Nephron progenitor cell (in vitro differentiated cells): Measurements from ENCODE around the gene ARHGAP26.

Experiments
- DNase-seq: peaks from one replicate; pipeline ENCODE4 v3.0.0; 2021
- H3K27ac Mint-ChIP-seq: 2 replicates; pipeline ENCODE4 v1.8.0; 2021; ENCODE audit warnings: mild to moderate bottlenecking, moderate library complexity, mixed read lengths
- H3K27me3 Mint-ChIP-seq: 2 replicates; pipeline ENCODE4 v1.8.0; 2021; ENCODE audit warnings: mild to moderate bottlenecking, low read depth, mixed read lengths; ENCODE audit not compliant: poor library complexity
- H3K36me3 Mint-ChIP-seq: 2 replicates; pipeline ENCODE4 v1.8.0; 2021; ENCODE audit warnings: low read depth, mixed read lengths
- H3K4me1 Mint-ChIP-seq: 2 replicates; pipeline ENCODE4 v1.8.0; 2021; ENCODE audit warnings: mixed read lengths
- H3K4me3 Mint-ChIP-seq: 2 replicates; pipeline ENCODE4 v1.8.0; 2021; ENCODE audit warnings: mild to moderate bottlenecking, moderate library complexity, mixed read lengths
- H3K9me3 Mint-ChIP-seq: 2 replicates; pipeline ENCODE4 v1.8.0; 2021; ENCODE audit warnings: mild to moderate bottlenecking, moderate library complexity, mixed read lengths
- TF ChIP-seq, protein P1 (sequence below): fragments of 200-600 bp; sonication (generic); IDR thresholded peaks from 2 replicates; pipeline ENCODE4 v1.5.0; 2021; ENCODE audit warnings: antibody characterized with exemption

Gene ARHGAP26

DNA sequence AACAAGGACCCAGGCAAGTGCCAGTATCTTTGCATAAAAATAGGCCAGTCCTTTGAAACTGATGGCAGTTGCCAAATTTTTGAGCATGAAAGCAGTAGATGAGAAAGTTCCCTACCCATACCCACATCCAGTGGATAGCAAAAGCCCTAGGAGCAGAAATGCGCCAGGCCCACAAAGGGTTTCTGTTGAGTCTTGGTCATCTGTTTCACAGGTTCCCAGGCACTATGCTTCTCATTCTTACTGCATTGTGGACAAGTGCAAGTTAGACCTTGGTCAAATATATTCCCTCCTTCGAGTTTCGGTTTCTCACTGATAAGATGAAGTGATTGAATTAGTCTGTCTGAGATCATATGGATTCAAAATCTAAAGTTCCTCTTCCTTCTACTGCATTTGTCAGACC, 481.0 kb downstream of the ARHGAP26 start:
- Mint-ChIP-seq H3K36me3 (no peaks in the 10 kb centered on the region), H3K4me3 (no peak overlapping the region), H3K4me1 (peaks cover 4% of the 10 kb centered on the region), H3K27ac (no peak overlapping the region), H3K9me3 (no peaks in the 10 kb centered on the region), H3K27me3 (peaks cover 9% of the 10 kb centered on the region)
- DNase-seq = no peak
- TF ChIP-seq, protein P1, sequence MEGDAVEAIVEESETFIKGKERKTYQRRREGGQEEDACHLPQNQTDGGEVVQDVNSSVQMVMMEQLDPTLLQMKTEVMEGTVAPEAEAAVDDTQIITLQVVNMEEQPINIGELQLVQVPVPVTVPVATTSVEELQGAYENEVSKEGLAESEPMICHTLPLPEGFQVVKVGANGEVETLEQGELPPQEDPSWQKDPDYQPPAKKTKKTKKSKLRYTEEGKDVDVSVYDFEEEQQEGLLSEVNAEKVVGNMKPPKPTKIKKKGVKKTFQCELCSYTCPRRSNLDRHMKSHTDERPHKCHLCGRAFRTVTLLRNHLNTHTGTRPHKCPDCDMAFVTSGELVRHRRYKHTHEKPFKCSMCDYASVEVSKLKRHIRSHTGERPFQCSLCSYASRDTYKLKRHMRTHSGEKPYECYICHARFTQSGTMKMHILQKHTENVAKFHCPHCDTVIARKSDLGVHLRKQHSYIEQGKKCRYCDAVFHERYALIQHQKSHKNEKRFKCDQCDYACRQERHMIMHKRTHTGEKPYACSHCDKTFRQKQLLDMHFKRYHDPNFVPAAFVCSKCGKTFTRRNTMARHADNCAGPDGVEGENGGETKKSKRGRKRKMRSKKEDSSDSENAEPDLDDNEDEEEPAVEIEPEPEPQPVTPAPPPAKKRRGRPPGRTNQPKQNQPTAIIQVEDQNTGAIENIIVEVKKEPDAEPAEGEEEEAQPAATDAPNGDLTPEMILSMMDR = no peak

DNA sequence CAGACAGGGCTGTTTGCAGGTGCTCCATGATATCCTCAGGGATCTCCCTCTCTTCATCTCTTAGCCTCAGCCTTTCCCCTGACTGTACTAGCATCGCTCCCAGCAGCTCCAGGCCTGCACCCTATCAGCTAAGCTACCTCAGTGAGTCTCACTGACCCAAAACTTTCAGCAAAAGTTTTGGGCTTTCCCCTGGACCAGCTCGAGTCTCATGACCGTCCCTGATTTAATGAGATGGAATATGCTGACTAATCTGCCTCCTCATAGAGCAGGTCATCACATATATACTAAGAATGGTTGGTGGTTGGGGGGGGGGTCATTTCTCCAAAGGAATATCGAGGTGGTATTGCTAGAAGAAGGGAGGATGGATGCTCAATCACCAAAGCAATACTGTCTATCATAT, 481.8 kb downstream of the ARHGAP26 start:
- Mint-ChIP-seq H3K36me3 (no peaks in the 10 kb centered on the region), H3K9me3 (no peaks in the 10 kb centered on the region), H3K27me3 (peaks cover 9% of the 10 kb centered on the region), H3K4me3 (no peak overlapping the region), H3K27ac (peak overlapping the region; percentile 83), H3K4me1 (no peaks in the 10 kb centered on the region)
- TF ChIP-seq, protein P1 = no peak
- no peak for DNase-seq

DNA sequence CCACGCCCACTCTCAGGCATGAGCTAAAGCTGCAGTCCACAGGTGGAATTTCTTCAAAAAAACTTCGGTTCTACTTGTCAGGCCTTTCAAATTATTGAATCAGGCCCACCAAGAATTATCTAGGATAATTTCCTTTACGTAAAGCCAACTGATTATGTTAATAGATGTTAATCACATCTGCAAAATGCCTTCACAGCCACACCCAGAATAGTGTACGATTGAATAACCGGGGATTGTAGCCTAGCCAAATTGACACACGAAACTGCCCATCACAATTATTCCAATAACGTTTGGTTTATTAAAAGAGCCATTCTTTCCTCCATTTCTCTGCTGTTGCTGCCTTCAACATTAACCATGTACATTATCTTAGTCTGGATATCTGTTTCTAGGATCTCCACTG, 484.6 kb downstream of the ARHGAP26 start:
- Mint-ChIP-seq H3K4me3 (no peak overlapping the region), H3K4me1 (no peaks in the 10 kb centered on the region), H3K27me3 (peaks cover 15% of the 10 kb centered on the region), H3K27ac (no peak overlapping the region), H3K36me3 (no peaks in the 10 kb centered on the region), H3K9me3 (no peaks in the 10 kb centered on the region)
- TF ChIP-seq, protein P1 = no peak
- no peak for DNase-seq

DNA sequence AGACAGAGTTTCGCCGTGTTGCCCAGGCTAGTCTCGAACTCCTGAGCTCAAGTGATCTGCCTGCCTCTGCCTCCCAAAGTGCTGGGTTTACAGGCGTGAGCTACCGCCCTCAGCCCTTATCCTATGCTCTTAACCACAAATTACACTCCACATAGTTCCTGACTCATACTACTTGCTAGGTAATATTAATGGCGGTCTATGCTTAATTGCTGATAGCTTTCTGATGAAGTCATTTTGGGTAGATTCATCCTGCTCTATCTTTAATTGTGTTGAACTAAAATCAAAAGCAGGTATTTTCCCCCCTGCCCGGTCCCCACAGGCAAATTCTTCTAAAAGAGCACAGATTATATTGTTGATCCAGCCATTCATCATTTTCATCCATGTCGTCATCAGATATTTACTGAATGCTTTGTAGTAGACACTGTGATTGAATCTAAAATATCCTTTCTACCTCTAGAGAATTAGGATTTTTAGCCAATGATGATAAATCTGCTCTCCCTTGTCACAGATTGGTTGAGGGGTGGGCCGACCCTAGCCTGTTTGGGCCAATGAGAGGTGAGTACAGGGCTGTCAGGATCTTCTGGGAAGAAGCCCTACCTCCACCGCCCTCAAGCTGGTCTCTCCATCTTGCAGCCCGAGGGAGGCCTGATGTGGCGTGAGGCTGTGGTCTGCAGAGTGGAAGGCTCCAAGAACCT, 488.5 kb downstream of the ARHGAP26 start:
- no peak overlapping the region for H3K27ac Mint-ChIP-seq
- no peaks in the 10 kb centered on the region for H3K4me1 Mint-ChIP-seq
- no peak for DNase-seq
- H3K4me3 Mint-ChIP-seq = no peak overlapping the region
- no peaks in the 10 kb centered on the region for H3K9me3 Mint-ChIP-seq
- TF ChIP-seq, protein P1 = no peak
- H3K27me3 Mint-ChIP-seq = peaks cover 6% of the 10 kb centered on the region
- no peaks in the 10 kb centered on the region for H3K36me3 Mint-ChIP-seq

DNA sequence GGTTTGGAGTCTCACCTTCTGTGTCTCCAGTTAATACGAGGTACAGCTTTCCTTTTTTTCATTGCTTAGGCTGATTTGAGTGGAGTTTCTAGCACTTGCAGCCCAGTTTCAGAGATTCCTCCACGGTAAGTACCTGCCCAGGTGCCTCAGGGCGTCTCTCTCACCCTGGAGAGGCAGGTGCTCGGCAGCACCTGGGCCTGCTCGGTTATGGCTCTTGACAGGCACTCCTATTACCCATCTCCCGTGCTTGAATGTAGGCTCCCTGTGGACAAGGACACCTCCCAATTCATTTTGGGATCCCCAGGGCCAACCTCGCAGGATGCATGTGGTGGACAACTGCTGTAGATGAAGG, 489.1 kb downstream of the ARHGAP26 start:
- no peak overlapping the region for H3K27ac Mint-ChIP-seq
- TF ChIP-seq, protein P1 = no peak
- H3K4me3 Mint-ChIP-seq = no peak overlapping the region
- no peaks in the 10 kb centered on the region for H3K36me3 Mint-ChIP-seq
- no peak for DNase-seq
- no peaks in the 10 kb centered on the region for H3K9me3 Mint-ChIP-seq
- peaks cover 6% of the 10 kb centered on the region for H3K27me3 Mint-ChIP-seq
- H3K4me1 Mint-ChIP-seq = no peaks in the 10 kb centered on the region

DNA sequence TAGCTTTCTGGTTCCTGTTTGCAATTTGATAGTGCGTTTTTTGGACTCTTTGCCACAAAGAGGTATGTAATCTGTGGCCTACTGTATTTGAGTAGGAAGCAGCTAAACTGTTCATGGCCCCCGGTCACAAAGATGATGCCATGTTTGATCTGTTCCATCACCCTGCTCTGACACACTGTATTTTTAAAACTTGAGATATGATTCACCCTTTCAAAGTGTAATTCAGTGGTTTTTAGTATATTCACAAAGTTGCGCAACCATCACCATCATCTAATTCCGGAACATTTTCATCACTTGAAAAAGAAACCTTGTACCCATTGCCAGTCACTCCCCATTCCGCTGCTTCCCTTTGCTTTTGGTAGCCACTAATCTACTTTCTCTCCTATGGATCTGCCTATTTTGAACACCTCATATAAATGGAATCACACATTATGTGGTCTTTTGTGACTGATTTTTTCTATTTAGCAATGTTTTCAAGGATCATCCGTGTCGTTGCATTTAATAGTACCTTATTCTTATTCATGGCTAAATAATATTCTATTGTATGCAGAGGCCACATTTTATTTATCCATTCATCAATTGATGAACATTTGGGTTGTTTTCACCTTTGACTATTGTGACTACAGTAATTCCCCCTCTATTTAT, 491.7 kb downstream of the ARHGAP26 start:
- no peak overlapping the region for H3K4me3 Mint-ChIP-seq
- no peaks in the 10 kb centered on the region for H3K4me1 Mint-ChIP-seq
- H3K9me3 Mint-ChIP-seq = peaks cover 13% of the 10 kb centered on the region
- no peak for DNase-seq
- H3K27ac Mint-ChIP-seq = no peak overlapping the region
- H3K27me3 Mint-ChIP-seq = peaks cover 6% of the 10 kb centered on the region
- no peaks in the 10 kb centered on the region for H3K36me3 Mint-ChIP-seq
- TF ChIP-seq, protein P1 = no peak
